Loucy (cell line): ENCODE data around the gene ZNF385B.

Experiments
- H2AFZ ChIP-seq: fragments of 200-600 bp; sonication (generic); 2 replicates; pipeline ENCODE4 v1.6.0; 2016; ENCODE audit warnings: antibody characterized with exemption, mild to moderate bottlenecking, low read length, moderate library complexity
- H3F3A ChIP-seq: fragments of 200-600 bp; 2 replicates; pipeline ENCODE4 v1.6.0; 2016; ENCODE audit warnings: antibody characterized with exemption, low read depth, mild to moderate bottlenecking
- H3K27me3 ChIP-seq: fragments of 200-600 bp; sonication (generic); 2 replicates; pipeline ENCODE4 v1.6.1; 2014; ENCODE audit warnings: low read length, mild to moderate bottlenecking; ENCODE audit not compliant: insufficient read depth, poor library complexity, severe bottlenecking
- H3K36me3 ChIP-seq: fragments of 200-600 bp; sonication (generic); 2 replicates; pipeline ENCODE4 v1.6.1; 2016; ENCODE audit warnings: low read length; ENCODE audit not compliant: insufficient read depth
- H3K4me1 ChIP-seq: fragments of 200-600 bp; sonication (generic); 2 replicates; pipeline ENCODE4 v1.5.1; 2014; ENCODE audit warnings: low read length, mild to moderate bottlenecking; ENCODE audit not compliant: insufficient read depth, poor library complexity, severe bottlenecking
- H3K4me2 ChIP-seq: fragments of 200-600 bp; sonication (generic); 2 replicates; pipeline ENCODE4 v1.6.0; 2014; ENCODE audit warnings: antibody characterized with exemption, low read length, low read depth, mild to moderate bottlenecking; ENCODE audit not compliant: poor library complexity, severe bottlenecking
- H3K4me3 ChIP-seq: fragments of 200-600 bp; sonication (generic); 2 replicates; pipeline ENCODE4 v1.5.1; 2014; ENCODE audit warnings: low read length, mild to moderate bottlenecking, mixed read lengths; ENCODE audit not compliant: poor library complexity, severe bottlenecking
- H3K79me2 ChIP-seq: fragments of 200-600 bp; sonication (generic); 2 replicates; pipeline ENCODE4 v1.6.1; 2014; ENCODE audit warnings: low read length; ENCODE audit not compliant: insufficient read depth
- H3K9ac ChIP-seq: fragments of 200-600 bp; sonication (generic); 2 replicates; pipeline ENCODE4 v1.6.0; 2014; ENCODE audit warnings: mild to moderate bottlenecking, low read depth, low read length, moderate library complexity; ENCODE audit not compliant: poor library complexity, severe bottlenecking
- H3K9me2 ChIP-seq: fragments of 200-600 bp; sonication (generic); replicated peaks from 2 replicates; pipeline ENCODE4 v1.6.1; 2016; ENCODE audit warnings: low read depth, low read length, mixed read lengths
- H3K9me3 ChIP-seq: fragments of 200-600 bp; sonication (generic); 2 replicates; pipeline ENCODE4 v1.6.1; 2014; ENCODE audit warnings: mild to moderate bottlenecking, antibody characterized with exemption, low read length, low read depth; ENCODE audit not compliant: insufficient read depth
- H4K20me1 ChIP-seq: fragments of 200-600 bp; sonication (generic); 2 replicates; pipeline ENCODE4 v1.6.0; 2014; ENCODE audit warnings: antibody characterized with exemption, low read length, mild to moderate bottlenecking; ENCODE audit not compliant: insufficient read depth, poor library complexity, severe bottlenecking
- CTCF ChIP-seq: fragments of 200-600 bp; sonication (generic); conservative IDR thresholded peaks from 2 replicates; pipeline ENCODE4 v1.5.1; 2014; ENCODE audit warnings: mild to moderate bottlenecking, antibody characterized with exemption, low read length
- EZH2phosphoT487 ChIP-seq: fragments of 200-600 bp; IDR thresholded peaks from 2 replicates; pipeline ENCODE4 v1.6.1; 2018; ENCODE audit warnings: antibody characterized with exemption, mild to moderate bottlenecking, moderate library complexity, borderline replicate concordance

The ZNF385B gene

GRCh38 chr2:179861416-179862067, at the start of gene ZNF385B:
TSS of gene ZNF385B (minus strand) at chr2:179861612.
- no peaks in the 10 kb centered on the region for H3K4me1 ChIP-seq
- no peaks in the 10 kb centered on the region for H3K79me2 ChIP-seq
- H4K20me1 ChIP-seq, result no peaks in the 10 kb centered on the region
- no peaks in the 10 kb centered on the region for H3K36me3 ChIP-seq
- no peaks in the 10 kb centered on the region for H3K9me2 ChIP-seq
- no peak within 1 kb of the TSS for H2AFZ ChIP-seq
- no peaks in the 10 kb centered on the region for H3F3A ChIP-seq
- TF ChIP-seq CTCF (no peak), EZH2phosphoT487 (no peak)
- H3K9ac ChIP-seq, result no peak within 1 kb of the TSS
- no peaks in the 10 kb centered on the region for H3K27me3 ChIP-seq
- no peak within 1 kb of the TSS for H3K4me3 ChIP-seq
- H3K9me3 ChIP-seq, result no peaks in the 10 kb centered on the region
- H3K4me2 ChIP-seq, result no peak within 1 kb of the TSS

- H4K20me1 ChIP-seq, result no peaks in the 10 kb centered on the region
- H3K9ac ChIP-seq, result no peak overlapping the region
- no peaks in the 10 kb centered on the region for H3K27me3 ChIP-seq
- H3K4me3 ChIP-seq, result no peak overlapping the region
- H3K9me3 ChIP-seq, result no peaks in the 10 kb centered on the region
- no peaks in the 10 kb centered on the region for H3F3A ChIP-seq
- H3K36me3 ChIP-seq, result no peaks in the 10 kb centered on the region
- no peaks in the 10 kb centered on the region for H3K4me1 ChIP-seq
- no peak overlapping the region for H2AFZ ChIP-seq
- H3K4me2 ChIP-seq, result no peak overlapping the region
- no peaks in the 10 kb centered on the region for H3K79me2 ChIP-seq
- no peaks in the 10 kb centered on the region for H3K9me2 ChIP-seq
- TF ChIP-seq CTCF (no peak), EZH2phosphoT487 (no peak)
These were observed 49.3 kb upstream of the ZNF385B start for GRCh38 chr2:179910735-179911113.

GRCh38 chr2:179909845-179910734, 48.7 kb upstream of the ZNF385B start:
- no peaks in the 10 kb centered on the region for H4K20me1 ChIP-seq
- no peaks in the 10 kb centered on the region for H3K4me1 ChIP-seq
- no peaks in the 10 kb centered on the region for H3K79me2 ChIP-seq
- no peak overlapping the region for H3K4me3 ChIP-seq
- no peaks in the 10 kb centered on the region for H3K9me3 ChIP-seq
- H3K9ac ChIP-seq, result no peak overlapping the region
- TF ChIP-seq CTCF (no peak), EZH2phosphoT487 (no peak)
- H3K9me2 ChIP-seq, result no peaks in the 10 kb centered on the region
- no peak overlapping the region for H2AFZ ChIP-seq
- H3F3A ChIP-seq, result no peaks in the 10 kb centered on the region
- H3K4me2 ChIP-seq, result no peak overlapping the region
- no peaks in the 10 kb centered on the region for H3K27me3 ChIP-seq
- H3K36me3 ChIP-seq, result no peaks in the 10 kb centered on the region
